LoVo (cell line): ENCODE results near the gene SRRM3.
"Not testable (repeated sequence)": the region's sequence is repeated elsewhere in the genome, so short reads cannot be mapped to it uniquely, and the experiment has no call there.

ENCODE experiments used
- DNase-seq: peaks from one replicate; pipeline ENCODE4 v3.0.0-alpha.2; 2016; ENCODE audit warnings: low spot score

SRRM3 gene

DNA sequence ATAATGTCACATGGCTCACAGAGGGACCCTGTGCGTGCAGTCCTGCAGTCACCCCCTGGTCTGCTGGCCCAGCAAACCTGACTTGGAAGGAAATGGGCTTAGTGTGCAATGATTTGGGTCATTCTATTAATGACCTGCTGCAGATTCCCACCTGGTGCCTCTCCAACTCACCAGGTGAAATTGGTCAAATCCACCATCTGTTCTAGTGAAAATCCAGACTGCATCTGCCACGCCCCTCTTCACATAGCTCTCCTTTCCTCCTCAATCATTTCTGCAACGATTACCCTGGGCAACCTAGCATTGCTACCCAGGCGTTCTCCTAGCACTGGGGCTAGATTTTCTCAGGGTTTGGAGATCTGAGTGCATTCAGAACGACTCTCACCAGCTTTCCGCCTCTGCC lies 29.4 kb downstream of the SRRM3 start:
- no peak for DNase-seq

DNA sequence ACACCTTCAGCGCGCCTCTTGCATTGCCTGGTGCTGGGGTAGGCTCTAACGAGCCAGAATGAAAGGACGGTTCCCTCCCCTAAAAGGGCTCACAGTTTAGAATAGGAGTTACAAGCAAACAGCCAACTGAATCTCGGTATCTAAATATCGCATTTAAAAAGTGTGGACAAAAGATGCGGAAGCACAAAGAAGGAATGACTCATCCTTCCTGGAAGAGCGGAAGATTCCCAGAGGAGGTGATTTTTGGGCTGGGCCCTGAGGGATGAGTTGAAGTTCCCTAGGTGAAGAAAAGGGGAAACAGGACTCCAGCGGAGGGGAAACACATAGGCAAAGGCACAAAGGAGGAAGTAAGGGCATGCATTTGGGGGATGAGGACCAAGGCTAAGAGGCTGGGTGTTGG lies 29.9 kb downstream of the SRRM3 start:
- no peak for DNase-seq

DNA sequence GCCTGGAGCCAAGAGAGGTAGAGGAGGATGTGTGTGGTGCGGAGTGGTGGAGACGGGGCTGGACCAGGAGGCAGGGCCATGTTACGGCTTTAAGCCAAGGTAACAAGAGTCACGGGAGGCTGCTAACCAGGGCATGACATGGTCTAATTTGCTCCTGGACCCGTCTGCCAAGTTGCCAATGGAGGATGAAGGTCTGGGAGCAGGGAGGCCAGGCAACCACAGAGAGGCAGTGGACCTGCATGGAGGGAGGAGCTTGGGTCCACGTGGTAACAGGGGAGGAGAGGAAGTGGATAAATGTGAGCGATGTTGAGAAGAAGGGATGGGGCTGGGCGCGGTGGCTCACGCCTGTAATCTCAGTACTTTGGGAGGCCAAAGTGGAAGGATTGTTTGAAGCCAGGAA lies 31.0 kb downstream of the SRRM3 start:
- DNase-seq = no peak

DNA sequence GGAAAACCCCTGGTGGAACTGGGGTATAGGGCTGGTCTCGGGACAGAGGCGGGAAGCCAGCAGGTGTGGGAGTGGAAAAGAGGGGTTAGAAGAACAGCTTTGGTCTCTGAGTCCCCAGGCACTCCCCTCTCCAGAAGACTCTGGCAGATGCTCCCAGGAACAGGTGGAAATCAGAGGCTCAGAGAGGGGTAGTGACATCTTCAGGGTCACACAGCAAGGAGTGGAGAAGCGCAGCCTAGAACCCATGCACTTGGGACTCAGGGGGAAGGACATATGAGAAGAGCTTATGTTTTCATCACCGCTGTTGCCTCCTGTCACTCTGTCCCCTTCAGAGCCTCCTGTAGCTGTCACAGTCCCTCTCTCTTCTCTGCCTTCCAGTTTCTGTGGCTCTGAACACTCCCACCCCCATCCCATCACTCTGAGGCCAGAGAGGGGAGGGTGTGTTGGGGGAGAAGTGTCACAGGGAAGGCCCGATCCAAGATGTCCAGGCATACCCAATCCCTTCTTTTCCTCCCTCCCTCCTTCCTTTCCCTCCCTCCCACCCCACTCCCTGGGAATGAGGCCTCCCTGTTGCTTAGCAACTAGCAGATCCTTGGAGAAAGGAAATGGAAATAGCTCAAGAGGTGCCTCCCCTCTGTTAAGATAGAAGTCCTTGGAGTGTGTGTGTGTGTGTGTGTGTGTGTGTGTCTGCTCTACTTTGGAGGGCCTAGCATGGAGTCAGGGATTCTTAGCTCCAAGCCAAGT lies 32.0 kb downstream of the SRRM3 start:
- DNase-seq = no peak

DNA sequence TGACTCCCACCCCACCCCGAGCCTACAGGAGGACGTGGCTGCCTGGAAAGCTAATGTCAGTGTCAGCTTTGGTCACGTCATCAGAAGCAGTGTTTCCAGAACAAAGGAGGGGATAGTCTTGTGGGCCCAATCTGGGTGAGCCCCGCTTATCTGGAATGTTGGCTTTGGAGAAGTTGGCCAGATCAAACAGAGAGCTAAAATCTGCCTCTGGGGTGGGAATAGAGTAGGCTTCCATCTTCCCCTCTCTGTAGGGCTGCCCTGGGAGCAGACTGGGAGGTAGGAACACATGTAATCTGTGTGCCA lies 32.5 kb downstream of the SRRM3 start:
- DNase-seq = no peak

DNA sequence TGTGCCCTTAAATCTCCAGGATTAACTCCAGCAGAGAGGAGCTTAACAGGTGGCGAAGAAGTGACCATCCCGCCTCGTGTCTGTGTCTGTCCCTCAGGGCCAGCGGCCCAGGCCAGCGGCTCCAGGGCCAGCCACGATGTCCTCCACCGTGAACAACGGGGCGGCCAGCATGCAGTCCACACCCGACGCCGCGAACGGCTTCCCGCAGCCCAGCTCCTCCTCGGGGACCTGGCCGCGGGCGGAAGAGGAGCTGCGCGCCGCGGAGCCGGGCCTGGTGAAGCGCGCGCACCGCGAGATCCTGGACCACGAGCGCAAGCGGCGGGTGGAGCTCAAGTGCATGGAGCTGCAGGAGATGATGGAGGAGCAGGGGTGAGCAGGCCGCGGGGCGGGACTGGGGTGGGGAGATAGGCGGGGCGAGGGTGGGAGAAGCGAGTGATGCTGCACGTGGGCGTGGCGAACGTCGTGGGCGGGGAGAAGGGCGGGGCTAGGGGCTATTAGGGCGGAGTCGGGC lies 33.3 kb downstream of the SRRM3 start:
- peak; percentile 56 for DNase-seq

DNA sequence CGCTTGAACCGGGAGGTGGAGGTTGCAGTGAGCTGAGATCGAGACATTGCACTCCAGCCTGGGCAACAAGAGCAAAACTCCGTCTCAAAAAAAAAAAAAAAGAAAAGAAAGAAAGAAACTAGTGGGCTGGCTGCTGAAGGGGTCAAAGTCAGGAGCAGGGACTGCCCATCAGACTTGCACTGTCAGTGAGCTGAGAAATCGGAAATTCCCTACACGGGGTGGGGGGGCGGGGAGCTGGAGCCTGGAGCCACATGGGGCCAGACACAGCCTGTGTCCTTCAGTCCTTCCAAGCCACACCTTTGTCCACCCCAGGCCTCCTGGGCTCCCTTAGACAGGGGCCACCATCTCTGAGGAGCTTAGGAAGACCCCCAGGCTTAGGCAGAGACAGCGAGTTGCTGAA lies 34.5 kb downstream of the SRRM3 start:
- no peak for DNase-seq

DNA sequence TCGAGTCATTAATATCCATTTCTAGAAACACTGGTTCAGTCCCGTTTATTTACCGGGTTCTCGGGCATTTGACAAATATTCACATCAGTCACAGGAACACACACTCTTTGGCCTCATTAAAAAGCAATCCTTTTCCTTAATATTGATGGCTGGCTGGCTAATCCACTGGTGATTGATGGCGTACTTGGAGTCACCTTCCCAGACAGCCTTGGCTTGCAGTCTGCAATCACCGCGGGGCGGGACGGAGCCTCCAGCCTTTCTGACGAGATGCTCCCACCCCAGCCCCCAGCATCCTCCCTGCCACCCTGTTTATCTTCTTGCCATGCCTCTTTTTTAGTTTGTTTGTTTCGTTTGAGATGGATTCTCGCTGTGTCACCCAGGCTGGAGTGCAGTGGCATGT lies 36.6 kb downstream of the SRRM3 start:
- no peak for DNase-seq

DNA sequence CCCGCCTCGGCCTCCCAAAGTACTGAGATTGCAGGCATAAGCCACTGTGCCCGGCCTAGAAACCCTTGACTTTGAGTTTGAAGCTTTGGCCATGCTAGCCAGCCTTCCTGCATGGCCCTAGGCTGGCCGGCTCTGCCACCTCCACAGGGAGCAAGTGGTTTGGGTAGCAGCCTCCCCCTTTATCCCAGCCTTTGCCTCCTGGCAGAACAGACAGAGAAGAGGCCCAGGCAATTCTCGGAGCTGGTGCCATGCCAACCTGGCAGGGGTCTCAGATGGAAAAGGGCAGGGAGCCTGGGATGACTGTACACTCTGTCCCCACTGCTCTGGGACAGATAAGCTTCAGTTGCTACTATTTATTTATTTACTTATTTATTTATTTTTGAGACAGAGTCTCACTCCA lies 39.4 kb downstream of the SRRM3 start:
- DNase-seq = no peak

DNA sequence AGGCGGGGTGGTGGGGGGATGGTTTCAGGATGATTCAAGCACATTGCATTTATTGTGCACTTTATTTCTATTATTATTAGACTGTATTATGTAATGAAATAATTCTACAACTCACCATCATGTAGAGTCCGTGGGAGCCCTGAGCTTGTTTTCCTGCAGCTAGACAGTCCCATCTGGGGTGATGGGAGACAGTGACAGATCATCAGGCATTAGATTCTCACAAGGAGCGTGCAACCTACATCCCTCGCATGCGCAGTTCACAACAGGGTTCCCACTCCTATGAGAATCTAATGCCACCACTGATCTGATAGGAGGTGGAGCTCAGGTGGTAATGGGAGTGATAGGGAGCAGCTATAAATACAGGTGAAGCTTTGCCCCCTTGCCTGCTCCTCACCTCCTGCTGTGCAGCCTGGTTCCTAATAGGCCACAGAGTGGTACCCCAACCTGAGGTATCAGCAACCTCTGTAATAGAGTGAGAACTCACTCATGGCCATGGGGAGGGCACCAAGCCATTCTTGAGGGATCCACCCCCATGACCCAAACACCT lies 40.9 kb downstream of the SRRM3 start:
- DNase-seq = not testable (repeated sequence)

DNA sequence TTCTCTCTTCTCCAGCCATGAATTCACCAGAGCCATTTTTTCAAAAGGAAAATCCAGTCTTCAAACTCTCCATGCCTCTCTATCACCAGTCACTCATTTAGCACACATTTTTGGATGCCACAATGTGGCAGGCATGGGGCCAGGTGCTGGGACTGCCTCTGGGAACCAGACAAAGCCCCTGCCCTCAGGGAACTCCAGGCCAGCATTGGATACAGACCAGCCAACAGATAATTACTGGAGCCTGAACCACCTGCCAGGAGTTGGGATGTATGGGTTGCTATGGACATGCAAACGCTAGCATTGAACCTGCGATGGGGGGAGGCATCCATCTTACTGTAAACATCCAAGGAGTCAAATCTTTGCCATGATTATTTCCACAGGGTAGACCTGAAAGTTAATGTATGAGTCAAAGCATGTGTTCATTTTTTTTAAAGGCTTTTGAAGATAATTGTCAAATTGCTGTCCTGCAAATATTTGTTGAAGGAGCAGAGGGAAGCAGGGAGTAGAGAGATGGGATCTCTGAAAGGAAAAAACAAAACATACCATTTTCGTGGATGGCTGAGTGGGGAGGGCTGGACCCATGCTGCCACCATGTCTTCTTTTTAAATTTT lies 43.2 kb downstream of the SRRM3 start:
- no peak for DNase-seq

DNA sequence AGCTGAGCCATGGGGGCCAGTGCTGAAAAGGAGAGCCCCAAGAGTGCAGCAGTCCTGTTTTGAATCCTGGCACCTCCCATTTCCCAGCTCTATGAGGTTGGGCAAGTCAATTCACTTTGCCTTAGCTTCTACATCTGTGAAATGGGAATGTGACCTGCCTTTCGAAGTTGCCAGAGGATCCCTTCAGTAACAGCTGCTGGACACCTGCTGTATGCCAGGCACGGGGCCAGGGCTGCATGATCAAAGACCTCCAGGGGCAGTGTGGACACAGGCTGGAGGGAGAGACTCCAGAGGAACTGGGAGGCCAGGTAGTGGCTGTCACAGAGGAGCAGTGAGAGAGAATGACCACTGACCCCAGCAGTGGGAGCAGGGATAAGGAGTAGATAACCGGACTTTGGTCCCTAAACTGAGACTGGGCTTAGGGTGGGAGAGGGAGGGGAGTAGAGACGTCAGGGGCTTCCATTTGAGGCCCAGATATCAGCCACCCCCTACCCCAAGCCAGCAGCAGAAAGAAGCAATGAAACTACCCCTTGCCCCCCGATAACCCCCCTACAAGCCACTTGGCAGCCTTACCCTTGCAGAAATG lies 45.2 kb downstream of the SRRM3 start:
- DNase-seq = no peak

DNA sequence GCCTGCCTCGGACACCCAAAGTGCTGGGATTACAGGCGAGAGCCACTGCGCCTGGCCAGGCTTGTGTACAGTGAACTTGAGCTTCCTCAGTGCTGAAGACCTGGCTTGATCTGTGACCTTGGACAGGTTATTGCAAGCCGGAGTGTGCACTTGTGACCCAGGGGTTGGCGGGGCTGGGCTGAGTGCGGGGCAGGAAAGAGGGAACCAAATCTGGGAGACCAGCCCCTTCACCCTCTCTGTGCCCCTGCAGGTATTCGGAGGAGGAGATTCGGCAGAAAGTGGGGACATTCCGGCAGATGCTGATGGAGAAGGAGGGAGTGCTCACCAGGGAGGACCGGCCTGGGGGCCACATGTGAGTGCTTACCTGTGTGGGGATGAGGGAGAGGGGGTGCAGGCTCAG lies 46.2 kb downstream of the SRRM3 start:
- no peak for DNase-seq

DNA sequence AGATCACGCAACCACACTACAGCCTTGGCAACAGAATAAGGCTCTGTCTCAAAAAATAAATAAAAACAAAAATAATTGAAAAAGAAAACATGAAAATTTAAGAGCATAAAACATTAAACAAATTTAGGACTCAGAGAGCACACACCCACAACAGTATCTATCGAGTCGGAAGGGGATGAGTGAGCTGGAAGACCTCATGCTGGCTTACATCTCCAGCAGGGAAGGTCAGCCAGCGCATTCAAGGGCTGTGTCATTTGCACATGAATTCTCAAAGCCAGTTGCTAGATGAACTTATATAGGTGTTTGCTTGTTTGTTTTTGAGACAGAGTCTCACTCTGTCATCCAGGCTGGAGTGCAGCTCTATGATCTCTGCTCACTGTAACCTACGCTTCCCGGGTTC lies 50.3 kb downstream of the SRRM3 start:
- DNase-seq = no peak

DNA sequence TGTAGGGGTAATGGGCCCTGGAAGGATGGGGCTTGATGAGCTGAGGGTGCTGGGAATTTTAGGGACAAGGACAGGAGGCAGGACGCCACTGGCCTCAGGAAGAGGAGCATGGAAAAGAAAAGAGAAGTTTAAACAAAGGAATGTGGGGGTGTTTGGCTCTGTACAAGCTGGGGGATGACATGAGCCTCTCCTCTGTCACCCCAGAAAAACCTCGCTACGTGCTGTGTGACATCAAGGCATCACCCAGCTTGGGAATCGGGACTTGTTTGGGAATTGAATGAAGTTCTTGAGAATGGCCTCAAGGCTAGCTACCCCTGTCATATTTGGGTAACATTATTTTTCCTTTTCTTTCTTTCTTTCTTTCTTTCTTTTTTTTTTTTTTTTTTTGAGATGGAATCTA lies 53.1 kb downstream of the SRRM3 start:
- DNase-seq = no peak

DNA sequence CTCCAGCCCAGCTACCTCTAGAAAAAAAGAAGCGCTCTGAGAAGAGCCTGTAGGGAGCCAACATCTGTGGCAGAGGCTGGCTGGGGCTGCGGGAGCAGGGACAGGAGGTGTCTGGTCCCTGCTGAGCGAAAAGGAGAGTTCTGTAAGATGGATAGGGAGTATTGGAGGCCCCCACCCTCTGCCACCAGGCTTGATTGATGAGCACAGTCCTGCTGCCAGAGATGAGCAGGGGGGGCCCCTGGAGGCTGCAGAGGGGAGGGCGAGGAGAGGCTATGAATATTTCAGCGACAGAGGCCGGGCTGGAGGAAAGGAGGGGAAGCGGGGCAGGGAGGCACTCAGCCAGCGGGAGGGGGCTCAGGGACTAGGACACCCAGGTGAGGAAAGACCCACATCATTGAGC lies 56.3 kb downstream of the SRRM3 start:
- DNase-seq = no peak

DNA sequence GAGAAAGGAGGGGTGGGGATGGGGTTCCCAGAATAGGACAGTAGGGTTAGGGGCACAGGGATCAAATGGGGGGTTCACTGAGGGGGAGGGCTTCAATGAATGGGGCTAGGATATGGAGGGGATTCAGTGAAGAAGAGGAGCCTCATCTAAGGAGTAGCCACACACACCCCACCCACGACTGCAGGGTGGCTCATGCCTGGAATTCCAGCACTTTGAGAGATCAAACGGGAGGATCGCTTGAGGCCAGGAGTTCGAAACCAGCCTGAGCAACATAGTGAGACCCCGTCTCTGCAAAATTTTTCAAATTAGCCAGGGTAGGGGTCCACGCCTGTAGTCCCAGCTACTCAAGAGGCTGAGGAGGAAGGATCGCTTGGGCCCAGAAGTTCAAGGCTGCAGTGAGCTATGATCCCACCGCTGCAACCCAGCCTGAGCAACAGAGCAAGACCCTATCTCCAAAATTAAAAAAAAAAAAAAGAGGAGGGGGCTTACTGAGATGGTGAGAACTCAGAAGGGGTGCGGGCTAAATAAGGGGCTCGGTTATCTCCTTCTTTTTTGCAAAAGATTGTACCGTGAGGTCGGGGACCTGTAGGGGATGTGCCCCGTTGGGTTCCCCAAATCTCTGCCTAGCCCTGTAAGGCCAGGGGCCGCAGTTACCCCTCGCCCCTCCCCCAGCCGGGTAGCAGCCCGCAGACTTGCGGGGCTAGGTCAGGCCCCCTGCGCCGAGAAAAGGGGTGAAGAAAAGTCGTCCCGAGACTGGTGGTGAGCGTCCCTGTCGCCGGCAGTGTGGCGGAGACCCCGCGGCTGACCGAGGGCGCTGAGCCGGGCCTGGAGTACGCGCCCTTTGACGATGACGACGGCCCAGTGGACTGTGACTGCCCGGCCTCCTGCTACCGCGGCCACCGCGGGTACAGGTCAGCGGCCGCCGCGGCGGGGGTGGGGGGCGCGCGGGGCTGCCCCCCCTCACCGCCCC lies 57.7 kb downstream of the SRRM3 start:
- DNase-seq = no peak

DNA sequence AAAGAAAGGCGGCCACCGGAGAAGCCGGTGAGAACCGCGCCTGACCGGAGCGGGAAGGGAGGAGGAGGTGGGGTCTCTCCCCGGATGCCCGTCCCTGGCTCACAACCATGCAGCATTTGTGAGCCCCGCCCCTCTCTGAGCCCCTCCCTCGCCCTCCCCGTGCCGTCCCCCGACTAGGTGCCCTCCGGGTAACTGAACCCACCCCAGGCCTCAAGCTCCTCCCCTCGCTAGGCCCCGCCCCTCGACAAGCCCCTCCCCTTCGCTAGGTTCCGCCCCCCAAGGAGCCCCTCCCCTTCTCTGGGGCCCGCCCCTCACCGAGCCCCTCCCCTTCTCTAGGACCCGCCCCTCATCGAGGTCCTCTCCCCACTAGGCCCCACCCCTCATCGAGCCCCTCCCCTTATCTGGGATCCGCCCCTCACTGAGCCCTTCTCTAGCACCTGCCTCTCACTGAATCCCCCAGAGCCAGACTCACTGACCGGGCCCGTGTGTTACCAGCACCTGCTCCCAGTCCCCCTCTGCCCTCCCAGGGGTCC lies 58.5 kb downstream of the SRRM3 start:
- peak; percentile 19 for DNase-seq

DNA sequence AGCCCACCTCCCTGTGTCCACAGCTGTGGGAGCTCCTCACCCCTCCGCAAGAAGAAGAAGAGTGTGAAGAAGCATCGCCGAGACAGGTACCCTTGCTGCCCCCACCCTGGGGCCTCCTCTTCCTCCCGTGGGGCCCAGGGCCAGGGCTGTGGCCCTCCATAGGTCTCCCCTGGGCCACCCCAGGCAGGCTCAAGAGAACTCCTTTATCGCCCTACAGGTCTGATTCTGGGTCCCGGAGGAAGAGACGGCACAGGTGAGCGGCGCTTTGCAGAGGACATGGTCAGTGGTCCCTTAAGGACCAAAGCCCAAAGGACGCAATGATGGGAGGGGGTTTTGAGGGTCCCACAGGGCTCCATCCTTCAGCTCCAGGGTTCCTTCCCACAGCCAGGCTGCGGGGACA lies 59.6 kb downstream of the SRRM3 start:
- DNase-seq = no peak

DNA sequence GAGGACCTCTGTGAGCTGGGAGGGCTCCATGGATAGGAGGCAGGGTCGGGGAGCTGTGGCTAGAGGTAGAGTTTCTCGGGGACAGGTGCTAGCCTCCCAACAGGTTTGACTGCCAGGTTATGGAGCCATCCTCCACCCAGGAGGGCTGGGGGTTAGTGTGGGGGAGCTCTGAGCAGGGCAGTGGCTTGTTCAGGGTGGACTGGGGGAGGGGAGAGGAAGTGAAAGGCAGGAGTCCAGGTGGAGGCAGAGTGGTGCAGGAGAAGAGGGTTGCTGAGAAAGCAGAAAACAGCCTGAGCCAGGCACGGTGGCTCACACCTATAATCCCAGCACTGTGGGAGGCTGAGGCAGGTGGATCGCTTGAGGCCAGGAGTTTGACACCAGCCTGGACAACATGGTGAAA lies 60.2 kb downstream of the SRRM3 start:
- DNase-seq = no peak

DNA sequence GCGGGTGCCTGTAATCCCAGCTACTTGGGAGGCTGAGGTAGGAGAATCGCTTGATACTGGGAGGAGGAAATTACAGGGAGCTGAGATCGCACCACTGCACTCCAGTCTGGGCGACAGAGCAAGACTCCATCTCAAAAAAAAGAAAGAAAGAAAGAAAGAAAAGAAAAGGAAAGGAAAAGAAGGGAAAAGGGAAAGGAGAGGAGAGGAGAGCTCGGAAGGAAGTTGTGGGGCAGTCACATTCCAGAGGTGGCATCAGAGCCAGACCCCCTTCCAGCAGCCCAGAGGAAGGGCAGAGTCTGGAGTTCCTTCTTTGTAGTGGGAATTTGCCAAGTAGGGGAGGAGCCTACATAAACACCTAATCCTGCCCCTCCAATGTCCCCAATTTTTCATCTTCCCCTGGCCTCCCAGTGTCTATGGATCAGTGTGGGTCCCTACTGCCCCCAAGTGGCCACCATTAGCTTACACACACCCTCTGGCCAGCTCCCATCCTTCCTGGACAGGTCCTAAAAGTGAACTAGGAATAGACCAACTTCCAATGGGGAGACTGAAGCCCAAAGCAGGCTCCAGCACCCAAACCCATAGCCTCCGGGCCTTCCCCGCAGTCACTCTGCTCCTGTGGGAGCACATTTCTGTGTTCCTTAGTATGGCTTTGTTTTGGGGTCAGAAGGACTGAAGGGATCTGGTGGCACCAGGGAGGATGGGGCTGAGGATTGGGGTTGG lies 61.1 kb downstream of the SRRM3 start:
- DNase-seq = peak; percentile 72
